ENCODE data around the gene IGFALS.

GRCh38 chr16:1781254-1781653 is 12.3 kb downstream of the IGFALS start:
- no peak for TF ChIP-seq CTCF (IDR thresholded peaks at IDR 0.05)
- no peak for TF ChIP-seq POLR2A (IDR thresholded peaks at IDR 0.05)

All from breast epithelium (tissue), 3 donors.